ENCODE data around the gene CCDC85B.
"Not testable (repeated sequence)": the region's sequence is repeated elsewhere in the genome, so short reads cannot be mapped to it uniquely, and the experiment has no call there.

The CCDC85B gene

DNA sequence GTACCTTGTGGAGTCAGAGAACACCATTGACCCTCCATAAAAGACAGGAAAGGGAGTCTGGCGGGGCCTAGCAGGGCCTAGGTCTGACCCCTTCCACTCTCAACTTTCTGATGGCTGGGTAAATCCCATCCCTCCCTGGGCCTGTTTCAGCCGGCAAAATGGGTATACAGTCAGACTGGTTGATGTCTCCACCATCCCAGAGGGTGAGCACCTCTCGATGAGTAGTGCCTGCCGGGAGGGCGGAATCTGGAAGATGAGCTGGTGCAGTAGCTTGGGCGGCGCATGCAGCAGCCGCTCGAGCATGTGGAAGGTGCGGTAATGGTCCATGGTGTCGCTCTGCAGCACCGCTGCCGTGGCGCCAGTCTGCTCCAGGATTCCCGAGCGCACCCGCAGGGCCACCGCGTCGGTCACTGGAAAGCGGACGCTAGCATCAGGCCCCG, 2.7 kb upstream of the CCDC85B start:
- DNase-seq, result no peak

DNA sequence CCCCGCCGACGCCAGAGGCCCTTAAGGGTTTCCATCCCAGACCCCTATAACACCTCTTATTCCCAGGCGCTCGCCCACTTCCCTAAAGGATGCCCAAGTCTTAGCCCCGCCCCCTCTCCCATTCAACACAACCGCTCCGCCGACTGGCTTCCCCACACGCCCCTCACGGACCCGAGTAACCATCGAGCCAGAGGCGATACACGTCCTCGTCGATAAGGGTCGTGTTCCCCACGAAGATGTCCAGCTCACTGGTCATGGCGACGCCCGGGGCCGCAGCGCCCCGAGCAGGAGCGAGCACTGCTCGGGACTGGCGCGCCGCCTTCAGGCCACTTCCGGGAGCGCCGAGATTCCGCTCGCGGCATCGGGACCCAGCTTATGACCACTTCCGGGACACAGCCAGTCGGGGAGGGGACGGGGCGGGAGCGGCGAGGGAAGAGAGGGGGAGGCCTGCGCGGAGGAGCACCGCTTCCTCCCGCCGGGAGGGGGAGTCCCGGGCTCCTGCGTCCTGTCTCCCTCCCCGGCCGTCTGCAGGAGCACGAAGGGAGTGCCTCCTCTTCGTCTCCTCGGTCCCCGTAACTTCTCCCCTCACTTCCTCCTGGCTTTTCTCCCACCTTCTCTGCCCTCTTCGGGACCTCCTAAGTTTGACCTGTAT, 2.2 kb upstream of the CCDC85B start, which contains the start of gene FIBP:
FIBP (minus strand) TSS at position 309 of the 652 bp plus-strand sequence; CDS start at position 256, 53 bp downstream.
- DNase-seq, result peak; percentile 70

DNA sequence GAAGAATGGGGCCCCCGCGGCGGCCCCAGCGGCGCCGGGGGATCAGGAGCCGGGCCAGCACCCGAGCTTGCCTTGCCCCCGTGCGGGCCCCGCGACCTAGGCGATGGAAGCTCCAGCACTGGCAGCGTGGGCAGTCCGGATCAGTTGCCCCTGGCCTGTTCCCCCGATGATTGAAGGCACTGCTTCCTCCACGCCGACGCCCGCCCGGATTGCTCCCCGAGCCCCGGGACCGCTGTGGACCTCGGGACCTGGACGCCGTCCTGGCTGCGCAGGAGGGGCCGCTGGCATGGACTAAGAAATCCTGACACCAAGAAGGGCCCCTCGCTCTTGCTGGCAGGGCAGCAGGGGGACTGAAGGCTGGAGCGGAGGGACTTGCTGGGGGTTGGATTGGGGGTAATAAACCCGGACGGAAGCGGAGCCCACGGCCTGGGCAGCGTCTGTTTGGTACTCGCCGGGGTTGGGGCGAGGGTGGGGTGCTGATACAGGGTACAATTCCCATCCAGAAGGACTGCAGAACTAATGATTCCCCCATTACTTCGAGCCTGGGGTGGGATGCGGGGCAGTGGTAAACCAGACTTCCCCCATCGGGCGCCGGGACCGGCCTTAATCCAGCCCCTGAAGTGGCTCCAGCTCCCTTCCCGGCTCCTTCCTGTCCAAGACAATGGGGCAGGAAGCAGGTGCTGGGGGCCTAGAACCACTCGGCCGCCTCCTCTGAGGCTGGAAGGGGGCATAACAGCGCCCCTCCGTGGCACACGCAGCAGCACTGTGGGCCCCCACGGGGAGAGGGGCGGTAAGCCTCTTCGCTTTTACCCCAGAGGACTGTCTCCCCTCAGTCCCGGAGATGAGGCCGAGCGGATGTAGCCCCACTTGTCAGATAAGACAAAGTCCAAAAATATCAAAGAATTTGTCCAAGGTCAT, 1.0 kb downstream of the CCDC85B start:
- no peak for DNase-seq

DNA sequence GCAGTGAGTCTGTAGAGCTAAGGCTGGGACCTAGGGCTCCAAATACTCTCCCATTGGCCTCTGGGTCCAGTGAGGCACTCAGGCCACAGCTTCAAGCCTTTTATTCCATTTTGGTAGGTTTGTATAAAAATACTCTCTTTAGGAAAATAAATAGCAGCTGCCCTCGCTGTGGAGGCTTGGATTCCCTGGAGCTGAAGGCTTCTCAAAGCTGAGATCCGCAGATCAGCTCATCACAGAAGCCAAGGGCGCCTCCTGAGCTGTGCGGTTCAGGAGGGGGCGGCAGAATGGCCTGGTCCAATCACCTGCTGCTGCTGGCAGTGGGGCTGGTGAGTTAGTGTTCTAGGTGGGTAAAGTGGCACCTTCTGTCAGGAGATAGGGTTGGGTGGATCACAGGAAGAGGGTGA, 1.7 kb downstream of the CCDC85B start:
- DNase-seq, result not testable (repeated sequence)

DNA sequence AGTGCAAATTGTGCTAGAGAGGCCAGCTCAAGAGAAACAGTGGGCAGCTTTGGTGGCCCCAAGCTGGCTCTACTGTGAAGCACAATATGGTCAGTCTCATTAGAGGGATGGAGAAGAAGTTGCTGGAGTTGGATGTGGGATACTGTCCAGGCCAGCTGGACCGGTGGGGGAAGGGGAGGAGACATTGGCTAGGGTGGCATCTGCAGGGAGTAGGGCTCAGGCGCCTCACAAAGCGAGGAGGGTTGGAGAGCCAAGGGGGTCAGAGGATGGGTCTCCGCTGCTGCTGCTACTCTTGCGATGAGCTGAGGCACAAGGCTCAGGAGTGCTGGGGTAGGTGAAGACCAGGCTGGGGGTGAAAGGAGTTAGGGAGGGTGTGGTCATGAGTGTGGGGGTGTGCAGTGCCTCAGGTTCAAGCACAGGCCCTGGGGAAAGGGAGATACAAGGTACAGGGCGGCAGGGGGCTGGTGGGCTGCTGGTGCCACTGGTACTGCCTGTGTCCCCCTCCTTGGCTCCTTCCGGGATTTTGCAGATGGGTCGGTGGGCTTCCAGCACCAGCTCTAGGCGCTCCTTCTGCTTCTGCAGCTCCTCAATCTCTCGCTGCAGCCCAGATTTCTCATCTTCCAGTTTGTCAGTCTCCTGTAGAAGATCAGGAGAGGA, 2.3 kb downstream of the CCDC85B start:
- DNase-seq, result no peak

DNA sequence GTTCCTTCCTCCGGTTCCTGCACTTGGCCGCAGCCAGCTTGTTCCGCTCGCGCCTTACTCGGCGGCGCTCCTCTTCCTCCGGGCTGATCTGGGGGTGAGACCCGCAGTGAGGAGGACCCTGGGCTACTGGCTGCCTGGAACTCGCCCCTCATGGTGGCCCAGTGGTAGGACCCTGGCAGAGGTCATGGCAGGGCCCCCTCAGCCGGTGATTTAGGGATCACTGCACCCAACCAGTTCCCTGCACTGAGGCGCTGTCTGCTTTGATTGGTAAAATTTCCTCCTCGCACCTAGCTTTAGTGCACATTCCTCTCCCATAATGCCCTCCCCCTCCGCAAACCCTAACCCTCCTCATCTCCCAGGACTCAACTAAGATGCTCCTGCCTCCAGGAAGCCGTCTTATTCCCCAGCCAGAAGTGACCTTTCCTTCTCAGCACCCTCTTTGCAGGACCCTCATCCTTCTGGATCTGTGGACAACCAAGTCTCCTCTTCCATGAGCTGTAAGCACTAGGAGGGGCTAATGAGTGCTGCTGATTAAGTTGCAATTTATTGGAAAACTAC, 3.6 kb downstream of the CCDC85B start:
- no peak for DNase-seq

GRCh38 chr11:65895482-65895981, 5.1 kb downstream of the CCDC85B start:
- DNase-seq, result no peak

DNA sequence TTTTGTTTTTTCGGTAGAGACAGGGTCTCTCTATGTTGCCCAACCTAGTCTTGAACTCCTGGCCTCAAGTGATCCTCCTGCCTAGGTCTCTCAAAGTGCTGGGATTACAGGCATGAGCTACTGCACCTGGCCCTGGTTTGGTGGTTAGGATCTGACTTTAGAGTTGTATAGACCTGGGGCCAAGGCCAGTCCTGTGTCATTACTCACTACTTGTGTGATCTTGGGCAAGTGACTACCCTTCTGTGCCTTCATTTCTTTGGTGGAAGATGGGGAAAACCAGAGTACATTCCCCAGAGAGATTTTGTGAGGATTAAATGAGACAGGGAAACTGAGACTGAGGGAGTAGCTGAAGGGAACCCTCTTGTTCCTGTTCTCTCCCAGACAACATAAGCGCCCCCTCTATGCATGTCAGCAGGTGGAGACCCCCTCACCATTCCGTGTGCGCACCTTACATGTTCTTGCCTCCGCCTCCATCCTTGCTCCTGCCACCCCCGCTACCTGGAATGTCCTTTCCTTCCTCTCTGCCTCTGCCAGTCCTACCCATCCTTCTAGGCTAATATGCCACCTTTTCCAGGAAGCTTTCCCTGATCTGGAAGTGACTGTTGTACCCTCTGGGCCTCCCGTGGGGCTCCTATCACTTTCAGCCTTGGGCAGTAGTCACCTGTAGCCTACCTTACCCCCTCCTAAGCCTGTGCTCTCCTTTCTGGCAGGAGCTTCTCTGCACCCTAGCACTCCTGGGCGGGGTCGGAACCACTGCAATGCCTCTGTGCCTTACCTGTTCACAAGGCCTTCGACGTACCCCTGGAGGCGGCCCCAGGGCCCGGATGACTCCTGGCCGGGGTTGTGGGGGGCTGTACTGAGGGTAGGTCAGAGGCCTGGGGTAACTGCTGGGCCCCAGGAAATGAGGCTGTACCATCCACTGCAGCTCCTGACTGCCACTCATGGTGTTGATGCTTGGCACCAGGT, 5.8 kb downstream of the CCDC85B start:
- DNase-seq, result no peak

- no peak for DNase-seq
Observed at GRCh38 chr11:65897020-65897471, 6.6 kb downstream of the CCDC85B start.

DNA sequence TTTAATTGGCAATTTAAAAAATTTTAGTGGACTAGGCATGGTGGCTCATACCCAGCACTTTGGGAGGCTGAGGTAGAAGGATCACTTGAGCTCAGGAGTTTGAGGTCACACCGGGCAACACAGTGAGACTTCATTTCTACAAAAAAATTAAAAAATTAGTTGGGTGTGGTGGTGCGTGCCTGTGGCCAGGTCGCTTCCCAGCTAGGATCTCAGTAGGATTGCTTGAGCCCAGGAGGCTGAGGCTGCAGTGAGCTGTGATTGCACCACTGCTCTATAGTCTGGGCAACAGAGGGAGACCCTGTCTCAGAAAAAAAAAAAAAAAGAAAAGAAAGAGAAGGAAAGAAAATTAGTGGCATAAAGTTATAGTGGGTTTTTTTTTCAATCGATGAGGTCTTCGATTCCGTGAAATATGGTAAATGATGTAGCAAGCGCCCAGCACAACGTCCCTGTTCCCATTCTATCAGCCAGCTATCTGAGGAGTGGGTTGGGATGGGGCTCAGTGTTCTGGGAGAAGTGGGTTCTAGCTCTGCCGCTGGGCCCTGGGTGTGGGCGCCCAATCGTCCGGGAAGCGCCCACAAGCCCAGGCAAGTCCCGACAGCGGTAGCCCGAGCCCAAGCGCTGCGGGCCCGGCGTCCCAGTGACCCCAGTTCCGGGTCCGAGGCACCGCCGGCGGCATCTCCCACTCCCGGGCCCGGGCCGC, 8.3 kb downstream of the CCDC85B start:
- no peak for DNase-seq

DNA sequence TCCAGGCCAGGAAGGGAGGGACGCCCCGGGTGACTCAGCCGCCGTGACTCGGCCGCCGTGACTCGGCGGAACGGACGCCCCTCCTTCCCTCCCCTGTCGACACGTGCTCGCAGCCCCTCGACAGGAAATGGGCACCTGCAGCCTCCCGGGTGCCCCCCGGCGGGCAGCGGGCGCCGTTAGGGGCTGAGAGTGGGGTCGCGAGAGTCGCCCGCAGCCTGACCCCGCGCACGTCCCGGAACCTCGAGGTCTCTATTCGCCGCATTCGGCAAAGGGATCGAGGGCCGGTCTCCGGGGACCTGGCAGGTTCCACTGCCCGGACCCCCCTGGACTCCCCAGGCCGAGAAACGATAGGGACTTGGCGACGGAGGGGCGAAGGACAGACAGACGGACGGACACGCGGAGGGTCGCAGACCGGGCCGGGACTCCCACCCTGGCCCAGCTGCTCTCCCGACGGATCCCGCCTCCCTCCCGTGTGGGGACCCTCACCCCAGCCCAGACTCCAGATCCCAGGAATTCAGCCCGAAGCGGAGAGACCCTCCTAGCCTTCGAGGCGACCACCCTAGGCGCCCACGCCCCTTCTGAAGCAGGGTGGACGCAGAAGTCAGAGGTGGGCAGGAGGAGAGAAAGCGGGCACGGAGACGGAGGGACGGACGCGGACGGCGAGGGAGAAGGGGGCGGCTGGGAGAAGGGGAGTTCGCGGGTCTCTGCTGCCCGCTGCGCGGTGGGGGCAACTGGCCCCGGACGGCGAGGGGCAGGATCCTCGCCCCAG, 9.1 kb downstream of the CCDC85B start:
- no peak for DNase-seq

- DNase-seq, result no peak
Observed at GRCh38 chr11:65900125-65900898, 9.8 kb downstream of the CCDC85B start, which contains the start of gene FOSL1. Gene FOSL1 (minus strand): TSS chr11:65900388. CDS start chr11:65900339, 49 bp downstream.

DNA sequence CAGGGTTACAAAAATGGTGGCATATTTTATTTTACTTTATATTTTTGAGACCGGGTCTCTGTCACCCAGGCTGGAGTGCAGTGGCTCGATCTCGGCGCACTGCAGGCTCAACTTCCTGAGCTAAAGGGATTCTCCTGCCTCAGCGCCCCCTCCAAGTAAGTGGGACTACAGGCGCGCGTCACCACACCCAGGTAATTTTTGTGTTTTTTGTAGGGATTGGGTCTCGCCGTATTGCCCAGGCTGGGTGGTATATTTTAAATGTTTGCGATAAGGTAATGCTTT, 10.4 kb downstream of the CCDC85B start:
- no peak for DNase-seq

- no peak for DNase-seq
Observed at GRCh38 chr11:65903068-65903481, 12.6 kb downstream of the CCDC85B start.

DNA sequence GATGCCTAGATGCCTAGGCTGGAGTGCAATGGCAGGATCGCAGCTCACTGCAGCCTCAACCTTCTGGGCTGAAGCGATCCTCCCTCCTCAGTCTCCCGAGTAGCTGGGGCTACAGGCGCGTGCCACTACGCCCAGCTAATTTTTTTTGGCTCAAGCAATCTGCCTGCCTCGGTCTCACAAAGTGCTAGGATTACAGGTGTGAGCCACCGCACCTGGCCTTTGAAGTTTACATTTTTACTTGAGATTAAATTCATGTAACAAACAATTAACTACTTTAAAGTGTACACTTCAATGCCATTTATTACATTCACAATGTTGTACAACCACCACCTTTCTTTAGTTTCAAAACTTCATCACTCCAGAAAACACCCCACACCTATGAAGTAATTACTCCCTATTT, 13.2 kb downstream of the CCDC85B start:
- DNase-seq, result no peak

DNA sequence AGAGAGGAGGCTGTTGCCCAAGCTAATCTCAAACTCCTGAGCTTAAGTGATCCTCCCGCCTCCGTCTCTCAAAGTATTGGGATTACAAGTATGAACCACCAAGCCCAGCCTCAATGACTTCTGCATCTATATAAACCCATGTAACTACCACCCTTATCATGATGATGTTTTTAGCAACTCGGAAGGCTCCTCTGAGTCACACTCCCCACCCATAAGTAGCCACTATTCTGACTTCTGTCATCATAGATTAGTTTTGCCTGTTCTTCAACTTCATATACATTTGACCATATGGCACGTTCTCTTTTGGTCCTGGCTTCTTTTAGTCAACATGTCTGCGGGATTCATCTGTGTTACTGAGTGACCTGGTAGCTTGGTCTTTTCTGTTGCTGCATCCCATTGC, 16.1 kb downstream of the CCDC85B start:
- no peak for DNase-seq

DNA sequence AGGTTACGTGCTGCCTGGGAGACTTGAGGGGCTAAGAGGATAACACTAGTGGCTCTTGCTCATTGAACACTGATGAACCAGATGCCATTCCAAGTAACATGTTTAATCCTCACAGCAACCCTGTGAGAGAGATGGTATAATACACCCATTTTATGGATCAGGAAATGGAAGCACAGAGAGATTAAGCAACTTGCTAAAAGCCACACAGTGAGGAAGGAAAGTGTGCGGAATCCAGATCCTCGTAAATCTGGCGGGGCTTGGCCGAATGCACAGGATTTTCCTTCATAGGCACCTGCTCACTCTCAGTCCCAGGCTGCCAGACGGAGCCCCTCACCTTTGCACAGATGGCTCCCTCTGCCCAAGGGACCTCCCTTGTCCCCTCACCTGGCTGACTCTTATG, 17.4 kb downstream of the CCDC85B start:
- no peak for DNase-seq

- DNase-seq, result no peak
Observed at GRCh38 chr11:65911682-65912568, 21.5 kb downstream of the CCDC85B start.
